A673 (cell line): Measurements from ENCODE around the gene CARS2. TPM values are rescaled to one million over a fixed set of nuclear protein-coding genes. Genes with fewer than 3 reads are reported as not detected.

Experiments
- BruUV-seq: library from RNA; stranded (reverse); fragments of 400-500 nt; replicated peaks from 2 replicates; lab custom pipeline; 2021; lab: Mats Ljungman, UMichigan
- CTCF ChIA-PET: fragments of 300-600 bp; sonication (Branson Sonifier 250); formaldehyde crosslinking; loops from one replicate; lab custom pipeline; 2022; ENCODE audit warnings: antibody characterized with exemption; lab: Charles Lee
- POLR2A ChIA-PET: fragments of 300-600 bp; sonication (Branson Sonifier 250); formaldehyde crosslinking; loops from one replicate; lab custom pipeline; 2022; ENCODE audit warnings: antibody characterized with exemption; ENCODE audit not compliant: low non-redundant PET; lab: Charles Lee
- DNase-seq: peaks from one replicate; pipeline ENCODE4 v3.0.0-alpha.2; 2015; ENCODE audit warnings: low spot score
- H3K27ac ChIP-seq: fragments of 200-600 bp; sonication (generic); 2 replicates; pipeline ENCODE4 v1.5.1; 2016; ENCODE audit warnings: mixed run types, low read depth, mild to moderate bottlenecking, mixed read lengths, antibody characterized with exemption, low read length; ENCODE audit not compliant: poor library complexity, severe bottlenecking
- H3K27me3 ChIP-seq: fragments of 200-600 bp; sonication (generic); replicated peaks from 2 replicates; pipeline ENCODE4 v1.6.1; 2017; ENCODE audit warnings: mixed run types, low read depth, mild to moderate bottlenecking, mixed read lengths, antibody characterized with exemption, low read length; ENCODE audit not compliant: insufficient read depth, poor library complexity
- H3K36me3 ChIP-seq: fragments of 200-600 bp; sonication (generic); 2 replicates; pipeline ENCODE4 v1.6.1; 2016; ENCODE audit warnings: mixed run types, mild to moderate bottlenecking, mixed read lengths, antibody characterized with exemption, low read length; ENCODE audit not compliant: insufficient read depth, poor library complexity, severe bottlenecking
- H3K4me1 ChIP-seq: fragments of 200-600 bp; sonication (generic); 2 replicates; pipeline ENCODE4 v1.6.1; 2017; ENCODE audit warnings: mixed run types, mild to moderate bottlenecking, mixed read lengths, antibody characterized with exemption, low read length; ENCODE audit not compliant: insufficient read depth, poor library complexity, severe bottlenecking
- H3K4me3 ChIP-seq: fragments of 200-600 bp; sonication (generic); 2 replicates; pipeline ENCODE4 v1.5.1; 2016; ENCODE audit warnings: low read depth, mixed run types, mild to moderate bottlenecking, mixed read lengths, low read length; ENCODE audit not compliant: poor library complexity, severe bottlenecking
- H3K9me3 ChIP-seq: fragments of 200-600 bp; sonication (generic); 2 replicates; pipeline ENCODE4 v1.6.1; 2016; ENCODE audit warnings: mixed run types, low read depth, mild to moderate bottlenecking, mixed read lengths, antibody characterized with exemption, low read length; ENCODE audit not compliant: poor library complexity, severe bottlenecking
- EZH2 ChIP-seq: fragments of 200-600 bp; sonication (generic); IDR thresholded peaks from 2 replicates; pipeline ENCODE4 v1.6.1; 2017; ENCODE audit warnings: borderline replicate concordance, low read depth, mild to moderate bottlenecking, mixed read lengths, antibody characterized with exemption, low read length; ENCODE audit not compliant: poor library complexity, severe bottlenecking
- intact Hi-C: fragments of 100-400 bp; cut with micrococcal nuclease; formaldehyde crosslinking; loops from one replicate; pipeline ENCODE4 v1.10.0; 2022; ENCODE audit not compliant: unreplicated experiment
- total RNA-seq: library from RNA; stranded (reverse); gene quantifications from 2 replicates; pipeline ENCODE4 v1.2.3, GENCODE V29; 2021
- TF ChIP-seq, protein P1 (sequence below): fragments of 300-800, 200-600 bp; sonication (generic); conservative IDR thresholded peaks from 2 replicates; pipeline ENCODE4 v1.5.1; 2017; ENCODE audit warnings: low read depth, mild to moderate bottlenecking, antibody characterized with exemption, low read length, moderate library complexity, mixed read lengths

The CARS2 gene
- total RNA-seq, 1 experiment from 2014 or later = 71.4 TPM

DNA sequence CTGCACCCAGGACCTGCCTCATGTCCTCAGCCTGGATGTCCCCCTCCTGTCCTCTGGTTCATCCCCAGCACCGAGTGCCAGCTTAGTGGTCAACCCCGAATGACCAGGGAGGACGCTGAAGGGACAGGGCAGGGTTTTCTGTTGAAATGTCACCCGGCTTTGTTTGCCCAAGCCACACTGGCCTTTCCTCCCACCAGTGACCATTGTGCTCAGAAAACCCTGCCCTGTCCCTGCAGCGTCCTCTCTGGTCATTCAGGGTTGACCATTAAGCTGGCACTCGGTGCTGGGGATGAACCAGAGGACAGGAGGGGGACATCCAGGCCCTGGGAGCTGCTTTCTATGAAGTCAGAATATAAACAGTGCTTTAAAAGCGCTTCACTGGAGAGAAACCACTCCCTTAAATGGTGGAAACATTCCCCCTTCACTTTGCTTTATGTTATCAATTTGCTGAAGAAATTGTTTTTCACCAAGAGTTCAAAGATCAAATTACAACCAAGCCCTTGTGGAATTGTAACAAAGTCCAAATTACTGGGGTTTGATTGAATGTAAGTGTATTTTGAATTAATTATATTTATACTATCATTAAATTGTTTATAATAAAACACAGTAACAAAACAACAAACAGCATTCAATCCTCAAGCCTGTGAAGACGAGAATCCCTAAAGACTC lies 21.4 kb downstream of the CARS2 start:
- DNase-seq = no peak
- H3K27ac ChIP-seq = no peak overlapping the region
- H3K9me3 ChIP-seq = no peaks in the 10 kb centered on the region
- TF ChIP-seq, protein P1, sequence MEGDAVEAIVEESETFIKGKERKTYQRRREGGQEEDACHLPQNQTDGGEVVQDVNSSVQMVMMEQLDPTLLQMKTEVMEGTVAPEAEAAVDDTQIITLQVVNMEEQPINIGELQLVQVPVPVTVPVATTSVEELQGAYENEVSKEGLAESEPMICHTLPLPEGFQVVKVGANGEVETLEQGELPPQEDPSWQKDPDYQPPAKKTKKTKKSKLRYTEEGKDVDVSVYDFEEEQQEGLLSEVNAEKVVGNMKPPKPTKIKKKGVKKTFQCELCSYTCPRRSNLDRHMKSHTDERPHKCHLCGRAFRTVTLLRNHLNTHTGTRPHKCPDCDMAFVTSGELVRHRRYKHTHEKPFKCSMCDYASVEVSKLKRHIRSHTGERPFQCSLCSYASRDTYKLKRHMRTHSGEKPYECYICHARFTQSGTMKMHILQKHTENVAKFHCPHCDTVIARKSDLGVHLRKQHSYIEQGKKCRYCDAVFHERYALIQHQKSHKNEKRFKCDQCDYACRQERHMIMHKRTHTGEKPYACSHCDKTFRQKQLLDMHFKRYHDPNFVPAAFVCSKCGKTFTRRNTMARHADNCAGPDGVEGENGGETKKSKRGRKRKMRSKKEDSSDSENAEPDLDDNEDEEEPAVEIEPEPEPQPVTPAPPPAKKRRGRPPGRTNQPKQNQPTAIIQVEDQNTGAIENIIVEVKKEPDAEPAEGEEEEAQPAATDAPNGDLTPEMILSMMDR = no peak
- no peak for TF ChIP-seq EZH2
- H3K27me3 ChIP-seq = no peaks in the 10 kb centered on the region
- ChIA-PET POLR2A (no interaction called here), CTCF (no interaction called here)
- no TSS peak for BruUV-seq
- H3K4me3 ChIP-seq = no peak overlapping the region
- no peaks in the 10 kb centered on the region for H3K4me1 ChIP-seq
- intact Hi-C loops = loop anchor here (5.0 kb wide), 1 partner anchor 133 kb away; no protein-coding TSS in a partner anchor
- H3K36me3 ChIP-seq = peaks cover 44% of the 10 kb centered on the region

DNA sequence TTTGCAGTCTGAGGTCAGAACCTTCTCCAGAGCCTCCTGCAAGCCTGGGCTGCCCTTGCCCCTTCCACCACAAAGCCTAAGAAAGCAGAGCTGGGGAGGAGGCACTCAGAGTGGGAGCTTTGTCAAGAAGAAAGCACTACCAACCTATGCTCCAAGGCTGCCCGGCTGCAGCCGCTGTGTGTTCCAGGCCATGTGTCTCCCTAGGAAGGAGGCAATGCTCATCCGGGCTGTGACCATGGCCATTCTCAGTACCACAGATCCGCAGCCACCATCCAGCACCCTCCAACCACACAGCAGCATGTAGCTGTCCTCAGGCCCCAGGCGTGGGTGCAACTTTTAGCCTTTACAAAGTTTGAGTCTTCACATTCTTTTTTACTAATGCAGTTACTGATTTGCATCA lies 22.0 kb downstream of the CARS2 start:
- H3K36me3 ChIP-seq = peaks cover 44% of the 10 kb centered on the region

DNA sequence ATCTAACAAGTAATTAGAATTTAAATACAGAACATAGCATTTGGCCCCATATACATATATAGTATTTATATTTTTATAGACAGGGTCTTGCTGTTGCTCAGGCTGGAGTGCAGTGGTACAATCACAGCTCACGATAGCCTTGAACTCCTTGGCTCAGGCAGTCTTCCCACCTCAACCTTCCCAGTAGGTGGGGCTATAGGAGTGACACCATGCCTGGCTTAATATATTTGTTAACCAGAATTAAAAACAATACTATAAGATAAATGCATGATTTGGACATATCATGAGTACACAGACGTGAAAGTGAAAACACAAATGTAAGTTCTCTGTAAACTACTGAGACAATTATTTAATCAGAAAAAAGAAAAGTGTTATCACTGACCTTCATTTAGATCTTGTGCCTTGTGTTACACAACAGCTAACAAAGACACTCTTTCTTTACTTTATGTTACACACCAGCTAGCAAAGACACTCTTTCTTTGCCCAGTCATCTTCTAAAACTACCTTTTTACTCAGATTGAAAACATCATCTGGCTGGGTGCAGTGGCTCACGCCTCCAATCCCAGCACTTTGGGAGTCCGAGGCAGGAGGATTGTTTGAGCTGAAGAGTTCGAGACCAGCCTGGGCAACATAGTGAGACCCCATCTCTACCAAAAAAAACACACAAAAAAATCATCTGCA lies 22.6 kb downstream of the CARS2 start:
- no peak for TF ChIP-seq EZH2
- TF ChIP-seq, protein P1 = peak; percentile 64
- Histone ChIP-seq H3K36me3 (peaks cover 44% of the 10 kb centered on the region), H3K4me3 (no peak overlapping the region), H3K4me1 (no peaks in the 10 kb centered on the region), H3K27ac (no peak overlapping the region), H3K9me3 (no peaks in the 10 kb centered on the region), H3K27me3 (no peaks in the 10 kb centered on the region)
- BruUV-seq = no TSS peak
- ChIA-PET CTCF (interaction anchor here (0.8 kb wide), 1 partner anchor 133 kb away, joined by 3 read pairs; no protein-coding TSS in a partner anchor), POLR2A (no interaction called here)
- intact Hi-C loops = loop anchor here (5.0 kb wide), 1 partner anchor 134 kb away; no protein-coding TSS in a partner anchor
- peak; percentile 39 for DNase-seq

More for the DNA sequence above, 22.0 kb downstream of the CARS2 start:
- TF ChIP-seq, protein P1 = no peak
- TF ChIP-seq EZH2 = no peak
- Histone ChIP-seq H3K4me3 (no peak overlapping the region), H3K9me3 (no peaks in the 10 kb centered on the region), H3K4me1 (no peaks in the 10 kb centered on the region), H3K27me3 (no peaks in the 10 kb centered on the region), H3K27ac (no peak overlapping the region)
- ChIA-PET POLR2A (no interaction called here), CTCF (interaction anchor here (0.8 kb wide), 1 partner anchor 132 kb away, joined by 3 read pairs; no protein-coding TSS in a partner anchor)
- intact Hi-C loops = loop anchor here (5.0 kb wide), 1 partner anchor 133 kb away; no protein-coding TSS in a partner anchor
- BruUV-seq = no TSS peak
- DNase-seq = no peak
